ENCODE results near the gene ZNF444. TPM values are rescaled to one million over a fixed set of nuclear protein-coding genes. Genes with fewer than 3 reads are reported as not detected.
A peak's percentile ranks its signal among the peaks of the same experiment; 100 is the strongest.

ZNF444 gene
- total RNA-seq, 2 donors from 2014 or later: 20.5 to 50.9 TPM

DNA sequence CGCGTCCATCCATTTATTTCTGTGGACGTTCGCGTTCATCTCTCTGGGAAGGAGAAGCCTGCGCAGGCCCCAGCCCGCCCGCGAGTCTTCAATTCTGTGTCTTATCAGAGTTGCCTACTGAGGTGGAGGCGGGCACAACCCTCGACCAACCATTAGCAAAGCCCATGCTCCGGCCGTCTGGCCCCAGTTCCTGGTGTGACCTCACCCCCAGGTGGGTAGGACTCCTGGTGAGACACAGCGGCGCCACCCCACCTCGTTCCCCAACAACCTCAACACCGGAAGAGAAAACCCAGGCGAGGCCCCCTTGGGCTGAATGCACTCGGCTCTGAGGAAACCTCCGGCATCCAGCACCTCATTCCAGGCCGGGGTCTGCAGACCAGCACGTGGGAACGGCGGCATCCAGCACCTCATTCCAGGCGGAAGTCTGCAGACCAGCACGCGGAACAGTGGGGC, 34.7 kb upstream of the ZNF444 start:
- Histone ChIP-seq H3K27ac (peak overlapping the region; percentile 75), H3K9ac (ENCODE audit: low read depth in 2 of 2, low read length in 2 of 2) (peak overlapping the region; percentile 31 to 85), H3K9me3 (no peaks in the 10 kb centered on the region), H3K36me3 (no peaks in the 10 kb centered on the region), H3K4me1 (peaks cover 37% of the 10 kb centered on the region), H3K27me3 (no peaks in the 10 kb centered on the region), H3K4me3 (no peak overlapping the region)
- intact Hi-C loops (cut with DNase I): loop anchor here (5.0 kb wide), 1 partner anchor 36 kb away; the partner anchor contains the start of gene ZNF444
- peak; percentile 80 for DNase-seq
- TF ChIP-seq, protein P1, sequence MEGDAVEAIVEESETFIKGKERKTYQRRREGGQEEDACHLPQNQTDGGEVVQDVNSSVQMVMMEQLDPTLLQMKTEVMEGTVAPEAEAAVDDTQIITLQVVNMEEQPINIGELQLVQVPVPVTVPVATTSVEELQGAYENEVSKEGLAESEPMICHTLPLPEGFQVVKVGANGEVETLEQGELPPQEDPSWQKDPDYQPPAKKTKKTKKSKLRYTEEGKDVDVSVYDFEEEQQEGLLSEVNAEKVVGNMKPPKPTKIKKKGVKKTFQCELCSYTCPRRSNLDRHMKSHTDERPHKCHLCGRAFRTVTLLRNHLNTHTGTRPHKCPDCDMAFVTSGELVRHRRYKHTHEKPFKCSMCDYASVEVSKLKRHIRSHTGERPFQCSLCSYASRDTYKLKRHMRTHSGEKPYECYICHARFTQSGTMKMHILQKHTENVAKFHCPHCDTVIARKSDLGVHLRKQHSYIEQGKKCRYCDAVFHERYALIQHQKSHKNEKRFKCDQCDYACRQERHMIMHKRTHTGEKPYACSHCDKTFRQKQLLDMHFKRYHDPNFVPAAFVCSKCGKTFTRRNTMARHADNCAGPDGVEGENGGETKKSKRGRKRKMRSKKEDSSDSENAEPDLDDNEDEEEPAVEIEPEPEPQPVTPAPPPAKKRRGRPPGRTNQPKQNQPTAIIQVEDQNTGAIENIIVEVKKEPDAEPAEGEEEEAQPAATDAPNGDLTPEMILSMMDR (IDR thresholded peaks at IDR 0.05): no peak

DNA sequence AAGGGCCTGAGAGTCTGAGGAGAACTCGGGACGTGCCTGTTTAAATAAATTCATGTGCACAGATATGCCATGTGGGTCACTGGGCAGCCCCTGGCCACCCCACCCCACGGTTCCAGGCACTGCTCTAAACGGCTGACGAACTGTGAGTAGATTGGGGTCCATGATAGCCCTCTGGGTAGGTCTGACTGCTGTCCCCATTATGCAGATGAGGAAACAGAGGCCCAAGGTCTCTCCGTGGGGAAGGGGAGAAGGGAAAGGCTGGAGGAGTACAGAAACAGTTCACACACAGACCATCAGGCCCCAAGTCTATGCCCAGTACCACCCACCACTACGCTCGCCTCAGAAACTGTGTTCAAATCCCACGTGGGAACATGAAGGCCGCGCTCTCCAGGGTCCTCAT, 34.1 kb upstream of the ZNF444 start:
- TF ChIP-seq, protein P1 (IDR thresholded peaks at IDR 0.05): no peak
- no peaks in the 10 kb centered on the region for H3K9me3 ChIP-seq
- H3K27me3 ChIP-seq: no peaks in the 10 kb centered on the region
- DNase-seq: no peak
- H3K27ac ChIP-seq: peak overlapping the region; percentile 75
- H3K36me3 ChIP-seq: no peaks in the 10 kb centered on the region
- H3K4me3 ChIP-seq: no peak overlapping the region
- peak overlapping the region in 1 of 2 donors; percentile 85 for H3K9ac ChIP-seq (ENCODE audit: low read depth in 2 of 2, low read length in 2 of 2)
- intact Hi-C loops (cut with DNase I): loop anchor here (5.0 kb wide), 1 partner anchor 35 kb away; the partner anchor contains the start of gene ZNF444
- H3K4me1 ChIP-seq: peaks cover 43% of the 10 kb centered on the region

DNA sequence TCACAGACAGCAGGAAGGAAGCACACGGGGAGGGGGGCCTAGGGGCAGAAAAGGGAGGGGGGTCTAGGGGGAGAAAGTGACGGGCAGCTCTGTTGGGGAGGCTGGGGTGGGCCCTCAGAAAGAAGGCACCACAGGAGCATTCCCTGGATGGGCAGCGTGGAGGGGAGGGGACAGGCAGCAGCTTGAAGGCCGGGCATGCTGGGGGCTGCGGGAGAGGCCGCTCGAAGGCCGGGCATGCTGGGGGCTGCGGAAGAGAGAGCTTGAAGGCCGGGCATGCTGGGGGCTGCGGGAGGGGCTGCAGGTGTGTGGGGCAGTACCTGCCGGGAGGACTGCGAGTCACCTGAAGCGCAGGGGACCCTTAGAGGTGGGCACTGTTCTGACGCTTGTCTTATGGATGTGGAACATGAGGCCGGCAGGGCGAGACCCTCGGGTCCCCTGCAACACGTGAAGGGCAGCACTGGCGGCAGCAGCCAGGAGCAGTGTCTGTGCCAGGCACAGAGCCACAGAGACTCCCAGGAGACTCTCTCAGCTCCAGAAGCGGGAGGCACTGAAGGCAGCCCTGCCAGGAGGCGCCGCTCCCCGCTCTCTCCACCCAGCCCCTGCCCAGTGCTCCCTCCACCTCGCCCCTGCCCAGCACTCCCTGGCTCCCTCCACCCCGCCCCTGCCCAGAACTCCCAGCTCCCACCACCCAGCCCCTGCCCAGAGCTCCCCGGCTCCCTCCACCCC, 33.3 kb upstream of the ZNF444 start:
- no peak for DNase-seq
- Histone ChIP-seq H3K4me3 (no peak overlapping the region), H3K36me3 (no peaks in the 10 kb centered on the region), H3K9ac (ENCODE audit: low read depth in 2 of 2, low read length in 2 of 2) (peak overlapping the region in 1 of 2 donors; percentile 85), H3K27ac (no peak overlapping the region), H3K27me3 (no peaks in the 10 kb centered on the region), H3K9me3 (no peaks in the 10 kb centered on the region), H3K4me1 (peaks cover 44% of the 10 kb centered on the region)
- intact Hi-C loops (cut with DNase I): loop anchor here (5.0 kb wide), 1 partner anchor 35 kb away; the partner anchor contains the start of gene ZNF444
- TF ChIP-seq, protein P1 (IDR thresholded peaks at IDR 0.05): no peak

GRCh38 chr19:56108447-56109195, 32.5 kb upstream of the ZNF444 start:
- peak overlapping the region; percentile 21 for H3K27ac ChIP-seq

GRCh38 chr19:56109226-56109625, 31.9 kb upstream of the ZNF444 start:
- intact Hi-C loops (cut with DNase I): loop anchor here (5.0 kb wide), 1 partner anchor 33 kb away; the partner anchor contains the start of gene ZNF444
- no peak overlapping the region for H3K27ac ChIP-seq
- no peak for DNase-seq
- H3K36me3 ChIP-seq: no peaks in the 10 kb centered on the region
- no peaks in the 10 kb centered on the region for H3K9me3 ChIP-seq
- peak overlapping the region in 1 of 2 donors; percentile 65 for H3K9ac ChIP-seq (ENCODE audit: low read depth in 2 of 2, low read length in 2 of 2)
- H3K4me1 ChIP-seq: peaks cover 49% of the 10 kb centered on the region
- TF ChIP-seq, protein P1 (IDR thresholded peaks at IDR 0.05): no peak
- H3K4me3 ChIP-seq: no peak overlapping the region
- H3K27me3 ChIP-seq: no peaks in the 10 kb centered on the region

More at GRCh38 chr19:56108447-56109195, 32.5 kb upstream of the ZNF444 start:
- Histone ChIP-seq H3K9ac (ENCODE audit: low read depth in 2 of 2, low read length in 2 of 2) (peak overlapping the region; percentile 4 to 65), H3K27me3 (no peaks in the 10 kb centered on the region), H3K9me3 (no peaks in the 10 kb centered on the region), H3K36me3 (no peaks in the 10 kb centered on the region), H3K4me3 (no peak overlapping the region), H3K4me1 (peaks cover 48% of the 10 kb centered on the region)
- TF ChIP-seq, protein P1 (IDR thresholded peaks at IDR 0.05): no peak
- DNase-seq: no peak
- intact Hi-C loops (cut with DNase I): loop anchor here (5.0 kb wide), 1 partner anchor 34 kb away; the partner anchor contains the start of gene ZNF444
